ENCODE results near the gene LRRC75A.

LRRC75A gene

DNA sequence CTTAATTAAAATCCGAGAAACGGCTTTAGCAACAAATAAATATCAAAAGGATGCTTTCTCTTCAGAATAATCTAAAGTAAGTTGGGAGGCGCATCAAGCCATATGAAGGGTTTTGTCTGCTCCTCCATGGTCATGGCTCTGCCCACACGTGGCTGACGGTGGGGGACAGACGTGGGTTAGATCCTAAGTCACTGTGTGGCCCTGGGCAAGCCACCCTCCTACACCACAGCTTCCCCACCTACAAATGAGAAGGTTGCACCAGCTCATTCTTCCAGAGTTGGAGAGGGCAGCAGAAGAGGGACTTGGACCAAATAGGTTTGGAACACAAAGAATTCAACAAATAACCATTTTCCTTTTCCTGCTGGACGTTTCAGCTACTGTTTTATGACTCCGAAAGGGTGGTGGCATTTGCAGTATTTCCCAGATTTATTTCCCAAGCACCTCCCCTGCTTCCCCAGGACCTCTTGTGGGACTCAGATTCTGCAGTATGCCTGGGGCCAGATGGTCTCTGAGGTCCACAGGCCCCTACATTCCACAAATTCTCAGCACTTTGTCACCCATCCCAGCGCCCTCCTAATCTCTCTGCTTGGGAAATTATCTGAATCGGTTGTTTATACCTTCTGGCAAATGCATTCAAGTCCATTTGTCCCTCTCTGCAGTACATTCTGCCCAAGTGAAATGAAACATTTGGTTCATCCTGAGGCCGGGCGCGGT is 17.8 kb downstream of the LRRC75A start:
- TF ChIP-seq, protein P1, sequence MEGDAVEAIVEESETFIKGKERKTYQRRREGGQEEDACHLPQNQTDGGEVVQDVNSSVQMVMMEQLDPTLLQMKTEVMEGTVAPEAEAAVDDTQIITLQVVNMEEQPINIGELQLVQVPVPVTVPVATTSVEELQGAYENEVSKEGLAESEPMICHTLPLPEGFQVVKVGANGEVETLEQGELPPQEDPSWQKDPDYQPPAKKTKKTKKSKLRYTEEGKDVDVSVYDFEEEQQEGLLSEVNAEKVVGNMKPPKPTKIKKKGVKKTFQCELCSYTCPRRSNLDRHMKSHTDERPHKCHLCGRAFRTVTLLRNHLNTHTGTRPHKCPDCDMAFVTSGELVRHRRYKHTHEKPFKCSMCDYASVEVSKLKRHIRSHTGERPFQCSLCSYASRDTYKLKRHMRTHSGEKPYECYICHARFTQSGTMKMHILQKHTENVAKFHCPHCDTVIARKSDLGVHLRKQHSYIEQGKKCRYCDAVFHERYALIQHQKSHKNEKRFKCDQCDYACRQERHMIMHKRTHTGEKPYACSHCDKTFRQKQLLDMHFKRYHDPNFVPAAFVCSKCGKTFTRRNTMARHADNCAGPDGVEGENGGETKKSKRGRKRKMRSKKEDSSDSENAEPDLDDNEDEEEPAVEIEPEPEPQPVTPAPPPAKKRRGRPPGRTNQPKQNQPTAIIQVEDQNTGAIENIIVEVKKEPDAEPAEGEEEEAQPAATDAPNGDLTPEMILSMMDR (IDR thresholded peaks at IDR 0.05) = no peak

DNA sequence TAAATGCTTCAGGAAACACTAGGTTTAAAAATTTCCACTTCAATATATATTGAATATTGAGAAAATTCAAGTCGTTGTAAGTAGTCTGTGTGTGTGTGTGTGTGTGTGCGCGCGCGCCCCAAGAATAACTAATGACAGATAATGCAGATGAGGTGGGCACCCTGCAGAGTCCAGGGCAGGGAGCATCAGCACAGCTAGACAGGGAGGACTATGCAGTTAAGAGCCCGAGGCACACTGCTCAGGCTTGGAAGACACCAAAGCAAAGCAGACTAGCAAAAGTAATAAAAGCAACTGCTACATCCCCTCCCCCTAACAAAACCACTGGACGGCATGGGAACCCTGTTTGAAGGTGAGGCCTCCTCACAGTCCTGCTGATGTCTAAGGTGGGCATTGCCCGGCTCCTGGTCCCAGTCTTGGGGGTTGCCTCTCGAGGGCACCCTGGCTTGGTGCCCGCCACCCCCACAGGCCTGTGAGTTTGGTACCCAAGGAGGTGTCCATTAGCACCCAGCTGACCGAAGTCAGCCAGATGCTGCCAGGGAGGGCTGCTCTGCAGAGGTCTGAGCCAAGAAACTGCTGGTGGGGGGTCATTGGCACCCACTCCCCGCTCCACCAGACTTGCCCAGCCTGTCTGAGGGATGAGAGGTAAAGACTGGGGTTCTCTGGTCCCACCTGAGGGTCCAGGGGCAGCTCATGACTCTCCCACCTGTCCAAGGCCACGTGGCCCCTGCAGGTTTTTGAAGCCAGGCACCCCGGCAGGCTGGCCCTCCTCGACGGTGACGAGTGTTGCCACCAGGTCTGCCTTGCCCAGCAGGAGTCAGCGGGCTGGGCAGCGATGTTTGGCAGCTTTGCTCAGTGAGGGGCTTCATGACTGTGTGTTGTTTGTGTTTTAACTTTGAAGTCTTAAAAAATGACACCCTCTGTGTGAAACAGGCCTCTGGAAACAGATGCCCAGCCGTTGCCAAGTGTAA is 18.7 kb downstream of the LRRC75A start:
- TF ChIP-seq, protein P1 (IDR thresholded peaks at IDR 0.05) = no peak

DNA sequence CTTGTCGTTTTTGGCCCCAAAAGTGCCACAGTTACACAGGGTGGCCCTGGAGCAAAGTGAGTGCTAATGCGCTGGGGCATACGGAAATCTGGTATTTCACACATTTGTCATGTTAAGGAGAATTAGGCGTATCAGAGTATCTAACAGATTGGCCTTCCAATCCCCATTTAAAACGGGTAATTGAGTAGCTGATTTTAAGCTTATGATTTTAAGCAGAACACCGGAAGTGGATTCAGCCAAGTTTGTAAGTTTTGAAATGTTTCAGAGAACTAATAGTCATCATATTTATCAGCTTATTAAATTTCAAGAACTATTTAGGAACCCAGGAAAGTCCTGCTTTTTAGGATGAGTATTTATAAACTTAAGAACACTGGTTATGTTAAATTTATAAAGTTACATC is 19.5 kb downstream of the LRRC75A start:
- TF ChIP-seq, protein P1 (IDR thresholded peaks at IDR 0.05) = no peak

DNA sequence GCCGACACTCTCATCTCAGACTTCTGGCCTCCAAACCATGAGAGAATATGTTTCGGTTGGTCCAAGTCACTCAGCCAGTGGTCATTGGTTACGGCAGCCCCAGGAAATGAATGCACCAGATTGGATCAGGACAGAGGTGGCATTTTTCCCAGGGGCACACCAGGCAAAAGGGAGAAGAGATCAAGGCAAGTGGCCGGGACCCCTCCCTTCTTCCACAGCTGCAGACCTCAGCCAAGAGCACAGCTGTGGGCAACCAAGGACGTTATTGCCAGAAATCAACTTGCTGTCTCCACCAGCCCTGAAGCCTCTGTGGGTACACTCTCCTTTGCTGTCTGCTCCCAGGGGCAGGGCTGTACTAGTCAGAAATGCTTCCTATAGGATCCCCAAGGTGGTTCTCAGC is 20.7 kb downstream of the LRRC75A start:
- TF ChIP-seq, protein P1 (IDR thresholded peaks at IDR 0.05) = no peak

DNA sequence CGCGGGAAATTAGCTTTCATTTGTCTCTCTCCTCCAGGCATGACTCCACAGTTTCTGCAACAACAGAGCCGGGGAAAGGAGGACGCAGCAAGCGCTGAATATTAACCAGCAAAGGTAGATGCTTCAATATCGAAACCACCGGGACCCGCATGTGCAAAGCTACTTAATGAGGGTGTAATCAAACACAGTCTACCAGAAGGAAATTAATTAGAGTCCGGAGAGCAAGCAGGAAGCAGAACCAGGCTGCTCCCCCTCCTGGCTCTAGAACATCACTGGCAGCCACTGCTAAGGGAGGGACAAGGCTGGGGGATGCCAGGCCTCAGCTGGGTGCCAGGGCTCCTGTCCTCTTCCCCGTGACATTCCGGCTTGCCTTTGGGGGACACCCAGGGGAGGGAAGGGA is 21.7 kb downstream of the LRRC75A start:
- TF ChIP-seq, protein P1 (IDR thresholded peaks at IDR 0.05) = no peak

DNA sequence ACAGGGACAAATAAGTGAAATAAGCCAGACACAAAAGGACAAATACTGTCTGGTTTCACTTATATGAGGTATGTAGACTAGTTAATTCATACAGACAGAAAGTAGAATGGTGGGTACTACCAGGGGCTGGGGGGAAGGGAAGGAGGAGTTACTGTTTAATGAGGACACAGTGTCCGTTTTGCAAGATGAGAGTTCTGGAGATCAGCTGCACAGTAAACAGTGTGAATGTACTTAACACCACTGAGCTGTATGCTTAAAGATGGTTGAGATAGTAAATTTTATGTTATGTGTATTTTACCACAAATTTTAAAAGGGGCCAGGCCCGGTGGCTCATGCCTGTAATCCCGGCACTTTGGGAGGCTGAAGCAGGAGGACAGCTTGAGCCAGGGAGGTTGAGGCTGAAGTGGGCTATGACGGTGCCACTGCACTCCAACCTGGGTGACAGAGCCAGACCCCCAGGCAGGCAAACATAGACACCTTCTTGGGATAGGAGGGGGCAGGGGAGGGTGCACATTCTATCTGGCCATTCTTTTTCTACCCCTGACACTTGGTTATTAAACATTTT is 23.5 kb downstream of the LRRC75A start:
- TF ChIP-seq, protein P1 (IDR thresholded peaks at IDR 0.05) = no peak

DNA sequence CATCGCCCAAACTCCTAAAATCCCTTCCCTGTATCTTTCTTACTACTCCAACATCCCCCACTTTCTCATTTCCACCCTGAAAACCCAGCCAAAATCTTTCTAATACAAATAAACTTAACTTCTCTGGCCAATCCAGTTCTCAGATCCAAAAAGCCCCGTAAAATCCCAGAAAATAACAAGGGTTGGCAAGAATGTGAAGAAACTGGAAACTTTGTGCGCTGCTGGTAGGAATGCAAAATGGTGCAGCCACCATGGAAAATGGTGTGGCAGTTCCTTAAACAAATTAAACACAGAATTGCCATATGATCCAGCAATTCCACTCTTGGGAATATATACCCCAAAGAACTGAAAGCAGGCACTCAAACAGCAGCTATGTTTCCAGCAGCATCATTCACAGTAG is 24.1 kb downstream of the LRRC75A start:
- TF ChIP-seq, protein P1 (IDR thresholded peaks at IDR 0.05) = no peak

Data from LNCAP (cell line).